Nephron progenitor cell (in vitro differentiated cells): Measurements from ENCODE around the gene KIF5A.

ENCODE experiments used
- DNase-seq: peaks from one replicate; pipeline ENCODE4 v3.0.0; 2021
- H3K27ac Mint-ChIP-seq: 2 replicates; pipeline ENCODE4 v1.8.0; 2021; ENCODE audit warnings: mild to moderate bottlenecking, moderate library complexity, mixed read lengths
- H3K27me3 Mint-ChIP-seq: 2 replicates; pipeline ENCODE4 v1.8.0; 2021; ENCODE audit warnings: mild to moderate bottlenecking, low read depth, mixed read lengths; ENCODE audit not compliant: poor library complexity
- H3K36me3 Mint-ChIP-seq: 2 replicates; pipeline ENCODE4 v1.8.0; 2021; ENCODE audit warnings: low read depth, mixed read lengths
- H3K4me1 Mint-ChIP-seq: 2 replicates; pipeline ENCODE4 v1.8.0; 2021; ENCODE audit warnings: mixed read lengths
- H3K4me3 Mint-ChIP-seq: 2 replicates; pipeline ENCODE4 v1.8.0; 2021; ENCODE audit warnings: mild to moderate bottlenecking, moderate library complexity, mixed read lengths
- H3K9me3 Mint-ChIP-seq: 2 replicates; pipeline ENCODE4 v1.8.0; 2021; ENCODE audit warnings: mild to moderate bottlenecking, moderate library complexity, mixed read lengths
- CTCF ChIP-seq: fragments of 200-600 bp; sonication (generic); IDR thresholded peaks from 2 replicates; pipeline ENCODE4 v1.5.0; 2021; ENCODE audit warnings: antibody characterized with exemption

Gene KIF5A

GRCh38 chr12:57581802-57582201 lies 32.0 kb downstream of the KIF5A start:
- Mint-ChIP-seq H3K4me1 (no peaks in the 10 kb centered on the region), H3K27me3 (peaks cover 15% of the 10 kb centered on the region), H3K4me3 (no peak overlapping the region), H3K9me3 (no peaks in the 10 kb centered on the region), H3K27ac (no peak overlapping the region), H3K36me3 (no peaks in the 10 kb centered on the region)
- TF ChIP-seq CTCF, result no peak
- no peak for DNase-seq

GRCh38 chr12:57582440-57582839 lies 32.6 kb downstream of the KIF5A start:
- TF ChIP-seq CTCF, result no peak
- no peaks in the 10 kb centered on the region for H3K4me1 Mint-ChIP-seq
- H3K27ac Mint-ChIP-seq, result no peak overlapping the region
- DNase-seq, result no peak
- H3K27me3 Mint-ChIP-seq, result peaks cover 15% of the 10 kb centered on the region
- no peaks in the 10 kb centered on the region for H3K9me3 Mint-ChIP-seq
- no peak overlapping the region for H3K4me3 Mint-ChIP-seq
- no peaks in the 10 kb centered on the region for H3K36me3 Mint-ChIP-seq

- H3K27ac Mint-ChIP-seq, result no peak overlapping the region
- peaks cover 15% of the 10 kb centered on the region for H3K27me3 Mint-ChIP-seq
- no peaks in the 10 kb centered on the region for H3K4me1 Mint-ChIP-seq
- no peak overlapping the region for H3K4me3 Mint-ChIP-seq
- no peaks in the 10 kb centered on the region for H3K36me3 Mint-ChIP-seq
- DNase-seq, result peak; percentile 75
- no peaks in the 10 kb centered on the region for H3K9me3 Mint-ChIP-seq
- TF ChIP-seq CTCF, result peak; percentile 91
Measured at GRCh38 chr12:57583008-57583831, 33.4 kb downstream of the KIF5A start.

- DNase-seq, result no peak
- H3K27ac Mint-ChIP-seq, result no peak overlapping the region
- H3K4me1 Mint-ChIP-seq, result no peaks in the 10 kb centered on the region
- no peak for TF ChIP-seq CTCF
- no peaks in the 10 kb centered on the region for H3K9me3 Mint-ChIP-seq
- H3K36me3 Mint-ChIP-seq, result no peaks in the 10 kb centered on the region
- H3K4me3 Mint-ChIP-seq, result no peak overlapping the region
- peaks cover 12% of the 10 kb centered on the region for H3K27me3 Mint-ChIP-seq
Measured at GRCh38 chr12:57584050-57584449, 34.2 kb downstream of the KIF5A start.

GRCh38 chr12:57584690-57585089 lies 34.8 kb downstream of the KIF5A start:
- Mint-ChIP-seq H3K9me3 (no peaks in the 10 kb centered on the region), H3K4me3 (no peak overlapping the region), H3K36me3 (no peaks in the 10 kb centered on the region), H3K27me3 (peaks cover 5% of the 10 kb centered on the region), H3K4me1 (no peaks in the 10 kb centered on the region), H3K27ac (no peak overlapping the region)
- no peak for TF ChIP-seq CTCF
- DNase-seq, result no peak

- H3K36me3 Mint-ChIP-seq, result no peaks in the 10 kb centered on the region
- H3K27ac Mint-ChIP-seq, result no peak overlapping the region
- no peak for TF ChIP-seq CTCF
- no peak for DNase-seq
- H3K9me3 Mint-ChIP-seq, result no peaks in the 10 kb centered on the region
- peaks cover under 1% of the 10 kb centered on the region for H3K4me1 Mint-ChIP-seq
- peaks cover 3% of the 10 kb centered on the region for H3K27me3 Mint-ChIP-seq
- no peak overlapping the region for H3K4me3 Mint-ChIP-seq
Measured at GRCh38 chr12:57585156-57585555, 35.3 kb downstream of the KIF5A start.
